Measurements from ENCODE around the gene CAPN5.

Gene CAPN5

GRCh38 chr11:77126861-77127234 lies 60.1 kb downstream of the CAPN5 start:
- TF ChIP-seq RARB (CRISPR knock-in tag; IDR thresholded peaks at IDR 0.05) (no peak), CSDC2 (CRISPR knock-in tag; IDR thresholded peaks at IDR 0.05) (no peak), SNAI2 (CRISPR knock-in tag; IDR thresholded peaks at IDR 0.05) (no peak), PATZ1 (CRISPR knock-in tag; IDR thresholded peaks at IDR 0.05; ENCODE audit: borderline replicate concordance) (no peak), GLIS3 (CRISPR knock-in tag; IDR thresholded peaks at IDR 0.05) (no peak), ZNF8 (CRISPR knock-in tag; IDR thresholded peaks at IDR 0.05) (no peak), TCF4 (CRISPR knock-in tag; IDR thresholded peaks at IDR 0.05; ENCODE audit: borderline replicate concordance) (no peak), ZC3H10 (CRISPR knock-in tag; IDR thresholded peaks at IDR 0.05) (no peak), ARNTL (CRISPR knock-in tag; IDR thresholded peaks at IDR 0.05; ENCODE audit: borderline replicate concordance, low read depth) (no peak), POU6F1 (CRISPR knock-in tag; IDR thresholded peaks at IDR 0.05; ENCODE audit: borderline replicate concordance, low read depth) (no peak), OSR1 (CRISPR knock-in tag; IDR thresholded peaks at IDR 0.05) (no peak), ISL1 (CRISPR knock-in tag; IDR thresholded peaks at IDR 0.05) (no peak), TOX (CRISPR knock-in tag; IDR thresholded peaks at IDR 0.05; ENCODE audit: borderline replicate concordance) (no peak), BACH2 (CRISPR knock-in tag; IDR thresholded peaks at IDR 0.05; ENCODE audit: borderline replicate concordance) (no peak), ZFP3 (CRISPR knock-in tag; IDR thresholded peaks at IDR 0.05) (no peak), ZNF70 (CRISPR knock-in tag; IDR thresholded peaks at IDR 0.05) (no peak), ZNF565 (CRISPR knock-in tag; conservative IDR thresholded peaks at IDR 0.05; ENCODE audit: low read depth) (no peak)
- TF ChIP-seq, protein P1, sequence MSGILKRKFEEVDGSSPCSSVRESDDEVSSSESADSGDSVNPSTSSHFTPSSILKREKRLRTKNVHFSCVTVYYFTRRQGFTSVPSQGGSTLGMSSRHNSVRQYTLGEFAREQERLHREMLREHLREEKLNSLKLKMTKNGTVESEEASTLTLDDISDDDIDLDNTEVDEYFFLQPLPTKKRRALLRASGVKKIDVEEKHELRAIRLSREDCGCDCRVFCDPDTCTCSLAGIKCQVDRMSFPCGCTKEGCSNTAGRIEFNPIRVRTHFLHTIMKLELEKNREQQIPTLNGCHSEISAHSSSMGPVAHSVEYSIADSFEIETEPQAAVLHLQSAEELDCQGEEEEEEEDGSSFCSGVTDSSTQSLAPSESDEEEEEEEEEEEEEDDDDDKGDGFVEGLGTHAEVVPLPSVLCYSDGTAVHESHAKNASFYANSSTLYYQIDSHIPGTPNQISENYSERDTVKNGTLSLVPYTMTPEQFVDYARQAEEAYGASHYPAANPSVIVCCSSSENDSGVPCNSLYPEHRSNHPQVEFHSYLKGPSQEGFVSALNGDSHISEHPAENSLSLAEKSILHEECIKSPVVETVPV (CRISPR knock-in tag; IDR thresholded peaks at IDR 0.05), result no peak
- TF ChIP-seq, protein P2, sequence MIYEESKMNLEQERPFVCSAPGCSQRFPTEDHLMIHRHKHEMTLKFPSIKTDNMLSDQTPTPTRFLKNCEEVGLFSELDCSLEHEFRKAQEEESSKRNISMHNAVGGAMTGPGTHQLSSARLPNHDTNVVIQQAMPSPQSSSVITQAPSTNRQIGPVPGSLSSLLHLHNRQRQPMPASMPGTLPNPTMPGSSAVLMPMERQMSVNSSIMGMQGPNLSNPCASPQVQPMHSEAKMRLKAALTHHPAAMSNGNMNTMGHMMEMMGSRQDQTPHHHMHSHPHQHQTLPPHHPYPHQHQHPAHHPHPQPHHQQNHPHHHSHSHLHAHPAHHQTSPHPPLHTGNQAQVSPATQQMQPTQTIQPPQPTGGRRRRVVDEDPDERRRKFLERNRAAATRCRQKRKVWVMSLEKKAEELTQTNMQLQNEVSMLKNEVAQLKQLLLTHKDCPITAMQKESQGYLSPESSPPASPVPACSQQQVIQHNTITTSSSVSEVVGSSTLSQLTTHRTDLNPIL (CRISPR knock-in tag; IDR thresholded peaks at IDR 0.05; ENCODE audit: low read depth), result no peak
- TF ChIP-seq, protein P3, sequence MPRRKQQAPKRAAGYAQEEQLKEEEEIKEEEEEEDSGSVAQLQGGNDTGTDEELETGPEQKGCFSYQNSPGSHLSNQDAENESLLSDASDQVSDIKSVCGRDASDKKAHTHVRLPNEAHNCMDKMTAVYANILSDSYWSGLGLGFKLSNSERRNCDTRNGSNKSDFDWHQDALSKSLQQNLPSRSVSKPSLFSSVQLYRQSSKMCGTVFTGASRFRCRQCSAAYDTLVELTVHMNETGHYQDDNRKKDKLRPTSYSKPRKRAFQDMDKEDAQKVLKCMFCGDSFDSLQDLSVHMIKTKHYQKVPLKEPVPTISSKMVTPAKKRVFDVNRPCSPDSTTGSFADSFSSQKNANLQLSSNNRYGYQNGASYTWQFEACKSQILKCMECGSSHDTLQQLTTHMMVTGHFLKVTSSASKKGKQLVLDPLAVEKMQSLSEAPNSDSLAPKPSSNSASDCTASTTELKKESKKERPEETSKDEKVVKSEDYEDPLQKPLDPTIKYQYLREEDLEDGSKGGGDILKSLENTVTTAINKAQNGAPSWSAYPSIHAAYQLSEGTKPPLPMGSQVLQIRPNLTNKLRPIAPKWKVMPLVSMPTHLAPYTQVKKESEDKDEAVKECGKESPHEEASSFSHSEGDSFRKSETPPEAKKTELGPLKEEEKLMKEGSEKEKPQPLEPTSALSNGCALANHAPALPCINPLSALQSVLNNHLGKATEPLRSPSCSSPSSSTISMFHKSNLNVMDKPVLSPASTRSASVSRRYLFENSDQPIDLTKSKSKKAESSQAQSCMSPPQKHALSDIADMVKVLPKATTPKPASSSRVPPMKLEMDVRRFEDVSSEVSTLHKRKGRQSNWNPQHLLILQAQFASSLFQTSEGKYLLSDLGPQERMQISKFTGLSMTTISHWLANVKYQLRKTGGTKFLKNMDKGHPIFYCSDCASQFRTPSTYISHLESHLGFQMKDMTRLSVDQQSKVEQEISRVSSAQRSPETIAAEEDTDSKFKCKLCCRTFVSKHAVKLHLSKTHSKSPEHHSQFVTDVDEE (CRISPR knock-in tag; IDR thresholded peaks at IDR 0.05), result no peak
- peak; percentile 24 for ATAC-seq

- TF ChIP-seq PATZ1 (CRISPR knock-in tag; IDR thresholded peaks at IDR 0.05; ENCODE audit: borderline replicate concordance) (peak; percentile 21; the same call in 1 of the 2 replicates), ZC3H10 (CRISPR knock-in tag; IDR thresholded peaks at IDR 0.05) (no peak)
- ATAC-seq, result peak; percentile 78
Observed at GRCh38 chr11:77127235-77127911, 60.6 kb downstream of the CAPN5 start.

Measured in SK-N-SH treated with all-trans-retinoic acid at 6 μM for 48 hours (cell line).